Parathyroid adenoma (tissue), 2 donors: ENCODE measurements around the gene DTYMK.

Experiments used
- H2AFZ ChIP-seq: fragments of 300-600 bp; sonication (generic); one replicate; pipeline ENCODE4 v1.7.0; 2017; ENCODE audit warnings: antibody characterized with exemption, mild to moderate bottlenecking
- H3K27ac ChIP-seq: fragments of 300-600 bp; sonication (generic); one replicate; pipeline ENCODE4 v1.7.0; 2017
- H3K27me3 ChIP-seq: fragments of 300-600 bp; sonication (generic); one replicate; pipeline ENCODE4 v1.7.0; 2017; ENCODE audit warnings: low read length; ENCODE audit not compliant: control insufficient read depth, insufficient read depth
- H3K36me3 ChIP-seq: fragments of 300-600 bp; sonication (generic); one replicate; pipeline ENCODE4 v1.7.0; 2017; ENCODE audit warnings: low read length; ENCODE audit not compliant: control insufficient read depth, insufficient read depth
- H3K4me1 ChIP-seq: fragments of 300-600 bp; sonication (generic); one replicate; pipeline ENCODE4 v1.7.0; 2017; ENCODE audit warnings: control low read depth
- H3K4me2 ChIP-seq: fragments of 300-600 bp; sonication (generic); one replicate; pipeline ENCODE4 v1.7.0; 2017; ENCODE audit warnings: low read length
- H3K4me3 ChIP-seq: fragments of 300-600 bp; sonication (generic); one replicate; pipeline ENCODE4 v1.7.0; 2017; ENCODE audit warnings: low read depth, low read length
- H3K79me2 ChIP-seq: fragments of 300-600 bp; sonication (generic); one replicate; pipeline ENCODE4 v1.7.0; 2017; ENCODE audit warnings: control low read depth
- H3K9ac ChIP-seq: fragments of 300-600 bp; sonication (generic); one replicate; pipeline ENCODE4 v1.7.0; 2017; ENCODE audit warnings: mild to moderate bottlenecking
- H3K9me3 ChIP-seq: fragments of 300-600 bp; sonication (generic); one replicate; pipeline ENCODE4 v1.7.0; 2017; ENCODE audit warnings: low read length; ENCODE audit not compliant: control insufficient read depth
- TF ChIP-seq, protein P1 (sequence below): fragments of 300-600 bp; sonication (generic); IDR thresholded peaks from one replicate; pipeline ENCODE4 v1.7.0; 2017; ENCODE audit warnings: antibody characterized with exemption, mild to moderate bottlenecking
- donor health status: primary hyperparathyroidism.

DTYMK gene, protein sequence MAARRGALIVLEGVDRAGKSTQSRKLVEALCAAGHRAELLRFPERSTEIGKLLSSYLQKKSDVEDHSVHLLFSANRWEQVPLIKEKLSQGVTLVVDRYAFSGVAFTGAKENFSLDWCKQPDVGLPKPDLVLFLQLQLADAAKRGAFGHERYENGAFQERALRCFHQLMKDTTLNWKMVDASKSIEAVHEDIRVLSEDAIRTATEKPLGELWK

DNA sequence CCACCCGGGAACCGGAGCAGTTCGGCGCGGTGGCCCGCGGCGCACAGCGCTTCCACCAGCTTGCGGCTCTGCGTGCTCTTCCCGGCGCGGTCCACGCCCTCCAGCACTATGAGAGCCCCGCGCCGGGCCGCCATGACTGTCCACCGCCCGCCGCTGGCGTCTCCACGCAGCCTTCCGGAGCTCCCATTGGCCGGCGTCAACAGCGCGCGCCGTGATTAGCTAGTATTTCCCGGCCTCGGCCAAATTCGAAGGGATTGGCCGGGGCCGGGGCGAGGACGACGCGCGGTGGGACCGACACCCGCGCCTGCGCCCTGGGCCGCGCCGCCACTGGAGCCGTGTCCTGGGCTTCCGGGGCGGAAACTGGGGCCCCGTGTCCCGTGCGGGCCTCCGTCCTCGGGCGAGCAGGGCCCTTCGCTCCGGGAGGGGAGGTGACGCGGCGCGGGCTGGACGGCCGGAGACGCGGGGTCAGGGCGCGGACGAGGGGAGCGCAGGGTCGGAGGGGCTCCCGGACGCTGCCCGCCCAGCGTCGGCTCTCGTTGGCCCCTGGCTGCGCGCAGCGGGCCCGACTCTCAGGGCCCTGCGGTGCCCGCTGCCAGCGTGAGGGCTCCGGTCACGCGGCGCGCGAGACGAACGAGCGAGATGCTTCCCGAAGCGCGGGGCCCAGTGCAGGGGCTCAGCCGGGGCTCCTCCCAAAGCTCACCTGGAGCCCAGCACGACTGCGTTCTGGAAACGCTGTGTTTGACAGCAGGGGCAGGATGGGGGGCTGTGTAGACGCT lies at the start of gene DTYMK:
Gene DTYMK, minus strand, starts transcription at position 166 of the 776 bp plus-strand sequence. Its CDS starts 32 bp downstream, at position 134.
- Histone ChIP-seq H3K9me3 (no peaks in the 10 kb centered on the region), H3K4me1 (peaks cover 13% of the 10 kb centered on the region), H3K79me2 (no peaks in the 10 kb centered on the region), H3K4me3 (peak within 1 kb of the TSS; percentile 72), H3K9ac (peak within 1 kb of the TSS; percentile 64), H3K4me2 (peak within 1 kb of the TSS; percentile 94), H3K36me3 (no peaks in the 10 kb centered on the region), H3K27me3 (no peaks in the 10 kb centered on the region), H3K27ac (peak within 1 kb of the TSS; percentile 88), H2AFZ (peak within 1 kb of the TSS; percentile 96)
- TF ChIP-seq, protein P1, sequence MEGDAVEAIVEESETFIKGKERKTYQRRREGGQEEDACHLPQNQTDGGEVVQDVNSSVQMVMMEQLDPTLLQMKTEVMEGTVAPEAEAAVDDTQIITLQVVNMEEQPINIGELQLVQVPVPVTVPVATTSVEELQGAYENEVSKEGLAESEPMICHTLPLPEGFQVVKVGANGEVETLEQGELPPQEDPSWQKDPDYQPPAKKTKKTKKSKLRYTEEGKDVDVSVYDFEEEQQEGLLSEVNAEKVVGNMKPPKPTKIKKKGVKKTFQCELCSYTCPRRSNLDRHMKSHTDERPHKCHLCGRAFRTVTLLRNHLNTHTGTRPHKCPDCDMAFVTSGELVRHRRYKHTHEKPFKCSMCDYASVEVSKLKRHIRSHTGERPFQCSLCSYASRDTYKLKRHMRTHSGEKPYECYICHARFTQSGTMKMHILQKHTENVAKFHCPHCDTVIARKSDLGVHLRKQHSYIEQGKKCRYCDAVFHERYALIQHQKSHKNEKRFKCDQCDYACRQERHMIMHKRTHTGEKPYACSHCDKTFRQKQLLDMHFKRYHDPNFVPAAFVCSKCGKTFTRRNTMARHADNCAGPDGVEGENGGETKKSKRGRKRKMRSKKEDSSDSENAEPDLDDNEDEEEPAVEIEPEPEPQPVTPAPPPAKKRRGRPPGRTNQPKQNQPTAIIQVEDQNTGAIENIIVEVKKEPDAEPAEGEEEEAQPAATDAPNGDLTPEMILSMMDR, result no peak

GRCh38 chr2:241736111-241736510 lies 49.5 kb upstream of the DTYMK start:
- Histone ChIP-seq H3K4me2 (no peak overlapping the region), H3K36me3 (no peaks in the 10 kb centered on the region), H3K79me2 (peaks cover 10% of the 10 kb centered on the region), H3K27ac (no peak overlapping the region), H3K27me3 (no peaks in the 10 kb centered on the region), H3K9me3 (no peaks in the 10 kb centered on the region), H2AFZ (no peak overlapping the region), H3K4me3 (no peak overlapping the region), H3K4me1 (no peaks in the 10 kb centered on the region), H3K9ac (no peak overlapping the region)
- TF ChIP-seq, protein P1, result no peak

- H3K27ac ChIP-seq, result peak within 1 kb of the TSS; percentile 81
- peak within 1 kb of the TSS; percentile 88 for H3K4me3 ChIP-seq
- H3K27me3 ChIP-seq, result no peaks in the 10 kb centered on the region
- H3K36me3 ChIP-seq, result no peaks in the 10 kb centered on the region
- H3K79me2 ChIP-seq, result peaks cover 6% of the 10 kb centered on the region
- peak within 1 kb of the TSS; percentile 96 for H2AFZ ChIP-seq
- peak within 1 kb of the TSS; percentile 61 for H3K9ac ChIP-seq
- H3K4me1 ChIP-seq, result no peaks in the 10 kb centered on the region
- H3K9me3 ChIP-seq, result no peaks in the 10 kb centered on the region
- peak within 1 kb of the TSS; percentile 90 for H3K4me2 ChIP-seq
- TF ChIP-seq, protein P1, result no peak
Measured at GRCh38 chr2:241734467-241735208, 48.0 kb upstream of the DTYMK start, which contains the start of gene D2HGDH. TSS of gene D2HGDH (plus strand) at chr2:241734630. CDS start at chr2:241735225, 595 bp downstream.

DNA sequence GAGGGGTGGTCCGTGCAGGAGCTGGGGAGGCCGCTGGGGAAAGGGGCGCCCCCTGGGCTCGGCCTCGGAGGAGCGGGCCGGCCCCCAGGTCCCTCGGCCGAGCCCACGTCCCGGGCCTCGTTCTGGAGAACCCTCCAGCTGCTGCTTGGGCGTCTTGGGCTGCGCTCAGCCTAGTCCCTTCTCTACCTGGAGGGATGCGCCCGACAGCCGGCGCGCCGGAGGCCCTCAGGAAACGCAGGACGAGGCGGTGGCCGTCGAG lies 47.5 kb upstream of the DTYMK start:
- peak overlapping the region; percentile 39 for H3K4me3 ChIP-seq
- H3K36me3 ChIP-seq, result no peaks in the 10 kb centered on the region
- no peaks in the 10 kb centered on the region for H3K27me3 ChIP-seq
- H3K79me2 ChIP-seq, result peaks cover 6% of the 10 kb centered on the region
- TF ChIP-seq, protein P1, result no peak
- no peaks in the 10 kb centered on the region for H3K4me1 ChIP-seq
- H2AFZ ChIP-seq, result peak overlapping the region; percentile 90
- no peaks in the 10 kb centered on the region for H3K9me3 ChIP-seq
- H3K27ac ChIP-seq, result peak overlapping the region; percentile 20
- peak overlapping the region; percentile 55 for H3K4me2 ChIP-seq
- no peak overlapping the region for H3K9ac ChIP-seq
